Measurements from ENCODE around the gene BAG3. TPM values are rescaled to one million over a fixed set of nuclear protein-coding genes. Genes with fewer than 3 reads are reported as not detected.

BAG3 gene
- total RNA-seq, 1 experiment from 2014 or later: 75.7 TPM

GRCh38 chr10:119634219-119634544, 17.0 kb upstream of the BAG3 start:
- Histone ChIP-seq H3K4me2 (peak overlapping the region; percentile 54), H3K27ac (peak overlapping the region; percentile 76), H3F3A (ENCODE audit: insufficient read depth, low read depth) (0 out of 2 replicates have a peak, but pooled peaks cover 6% of the 10 kb centered on the region), H4K20me1 (ENCODE audit: insufficient read depth) (no peaks in the 10 kb centered on the region), H3K4me1 (replicated peaks; ENCODE audit: insufficient read depth) (peaks cover 7% of the 10 kb centered on the region), H3K79me2 (ENCODE audit: low read depth) (no peaks in the 10 kb centered on the region), H3K4me3 (no peak overlapping the region), H3K36me3 (ENCODE audit: low read depth) (no peaks in the 10 kb centered on the region), H3K9me3 (ENCODE audit: insufficient read depth, low read depth) (no peaks in the 10 kb centered on the region), H3K27me3 (ENCODE audit: insufficient read depth, low read depth) (no peaks in the 10 kb centered on the region), H3K9me2 (ENCODE audit: insufficient read depth) (no peaks in the 10 kb centered on the region), H2AFZ (no peak overlapping the region)
- CTCF ChIA-PET: no interaction called here
- no peak for TF ChIP-seq CTCF (conservative IDR thresholded peaks at IDR 0.05)
- no peak for TF ChIP-seq EZH2 (IDR thresholded peaks at IDR 0.05; ENCODE audit: low read depth)
- DNase-seq: peak in 1 of 2 experiments; percentile 32
- POLR2A ChIA-PET (ENCODE audit: unreplicated experiment): interaction anchor here (0.7 kb wide), 1 partner anchor 40 kb away, joined by 7 read pairs; no protein-coding TSS in a partner anchor
- intact Hi-C loops (cut with micrococcal nuclease; ENCODE audit: unreplicated experiment): no loop called here
- BruUV-seq (replicated peaks): no TSS peak

- no peaks in the 10 kb centered on the region for H4K20me1 ChIP-seq (ENCODE audit: insufficient read depth)
- DNase-seq: no peak
- ChIA-PET POLR2A (ENCODE audit: unreplicated experiment) (no interaction called here), CTCF (no interaction called here)
- no peak overlapping the region for H3K27ac ChIP-seq
- no peaks in the 10 kb centered on the region for H3K27me3 ChIP-seq (ENCODE audit: insufficient read depth, low read depth)
- H2AFZ ChIP-seq: no peak overlapping the region
- 0 out of 2 replicates have a peak, but pooled peaks cover 6% of the 10 kb centered on the region for H3F3A ChIP-seq (ENCODE audit: insufficient read depth, low read depth)
- TF ChIP-seq CTCF (conservative IDR thresholded peaks at IDR 0.05): no peak
- TF ChIP-seq EZH2 (IDR thresholded peaks at IDR 0.05; ENCODE audit: low read depth): no peak
- no TSS peak for BruUV-seq (replicated peaks)
- H3K9me2 ChIP-seq (ENCODE audit: insufficient read depth): no peaks in the 10 kb centered on the region
- H3K9me3 ChIP-seq (ENCODE audit: insufficient read depth, low read depth): no peaks in the 10 kb centered on the region
- H3K79me2 ChIP-seq (ENCODE audit: low read depth): no peaks in the 10 kb centered on the region
- no peak overlapping the region for H3K4me3 ChIP-seq
- H3K36me3 ChIP-seq (ENCODE audit: low read depth): no peaks in the 10 kb centered on the region
- H3K4me1 ChIP-seq (replicated peaks; ENCODE audit: insufficient read depth): peaks cover 7% of the 10 kb centered on the region
- intact Hi-C loops (cut with micrococcal nuclease; ENCODE audit: unreplicated experiment): no loop called here
- H3K4me2 ChIP-seq: no peak overlapping the region
Observed at GRCh38 chr10:119637631-119638030, 13.5 kb upstream of the BAG3 start.

GRCh38 chr10:119638982-119639381, 12.2 kb upstream of the BAG3 start:
- H3K36me3 ChIP-seq (ENCODE audit: low read depth): no peaks in the 10 kb centered on the region
- ChIA-PET POLR2A (ENCODE audit: unreplicated experiment) (no interaction called here), CTCF (no interaction called here)
- no peak for TF ChIP-seq EZH2 (IDR thresholded peaks at IDR 0.05; ENCODE audit: low read depth)
- no peak for TF ChIP-seq CTCF (conservative IDR thresholded peaks at IDR 0.05)
- H3K27me3 ChIP-seq (ENCODE audit: insufficient read depth, low read depth): no peaks in the 10 kb centered on the region
- no peaks in the 10 kb centered on the region for H4K20me1 ChIP-seq (ENCODE audit: insufficient read depth)
- H2AFZ ChIP-seq: no peak overlapping the region
- H3K79me2 ChIP-seq (ENCODE audit: low read depth): no peaks in the 10 kb centered on the region
- no peak overlapping the region for H3K4me3 ChIP-seq
- no peaks in the 10 kb centered on the region for H3K9me3 ChIP-seq (ENCODE audit: insufficient read depth, low read depth)
- H3K9me2 ChIP-seq (ENCODE audit: insufficient read depth): no peaks in the 10 kb centered on the region
- 0 out of 2 replicates have a peak, but pooled peaks cover under 1% of the 10 kb centered on the region for H3F3A ChIP-seq (ENCODE audit: insufficient read depth, low read depth)
- intact Hi-C loops (cut with micrococcal nuclease; ENCODE audit: unreplicated experiment): no loop called here
- H3K27ac ChIP-seq: no peak overlapping the region
- H3K4me1 ChIP-seq (replicated peaks; ENCODE audit: insufficient read depth): peaks cover 1% of the 10 kb centered on the region
- BruUV-seq (replicated peaks): no TSS peak
- no peak for DNase-seq
- no peak overlapping the region for H3K4me2 ChIP-seq
